H9 (cell line): Measurements from ENCODE around the gene SRGAP3. TPM values are rescaled to one million over a fixed set of nuclear protein-coding genes. Genes with fewer than 3 reads are reported as not detected.

Source experiments
- DNase-seq: peaks from one replicate; pipeline ENCODE4 v3.0.0-alpha.2; 2017
- H2AFZ ChIP-seq: one replicate; pipeline ENCODE4 v1.6.1; 2013; ENCODE audit warnings: mild to moderate bottlenecking, low read length, control low read depth, moderate library complexity
- H2AK5ac ChIP-seq: 2 replicates; pipeline ENCODE4 v1.6.1; 2013; ENCODE audit warnings: low read length, control low read depth, mixed read lengths; ENCODE audit not compliant: insufficient read length
- H2BK120ac ChIP-seq: one replicate; pipeline ENCODE4 v1.6.1; 2013; ENCODE audit warnings: low read depth, mild to moderate bottlenecking, low read length, control low read depth, inconsistent platforms; ENCODE audit not compliant: poor library complexity, severe bottlenecking
- H2BK12ac ChIP-seq: 2 replicates; pipeline ENCODE4 v1.6.1; 2013; ENCODE audit warnings: low read length, control low read depth, mixed read lengths, low read depth; ENCODE audit not compliant: insufficient read length
- H2BK15ac ChIP-seq: 2 replicates; pipeline ENCODE4 v1.6.1; 2013; ENCODE audit warnings: low read depth, low read length, control low read depth
- H2BK20ac ChIP-seq: one replicate; pipeline ENCODE4 v1.6.1; 2013; ENCODE audit warnings: low read depth, mild to moderate bottlenecking, low read length, control low read depth, inconsistent platforms; ENCODE audit not compliant: poor library complexity, severe bottlenecking
- H2BK5ac ChIP-seq: 2 replicates; pipeline ENCODE4 v1.6.1; 2013; ENCODE audit warnings: low read length, control low read depth, mixed read lengths; ENCODE audit not compliant: insufficient read length
- H3K14ac ChIP-seq: 2 replicates; pipeline ENCODE4 v1.6.1; 2013; ENCODE audit warnings: low read length, control low read depth; ENCODE audit not compliant: insufficient read depth
- H3K18ac ChIP-seq: 2 replicates; pipeline ENCODE4 v1.6.1; 2013; ENCODE audit warnings: low read depth, mild to moderate bottlenecking, mixed read lengths, low read length, control low read depth; ENCODE audit not compliant: insufficient read length
- H3K23ac ChIP-seq: 2 replicates; pipeline ENCODE4 v1.6.1; 2013; ENCODE audit warnings: low read length, control low read depth, mixed read lengths, low read depth; ENCODE audit not compliant: insufficient read length
- H3K23me2 ChIP-seq: 2 replicates; pipeline ENCODE4 v1.6.1; 2013; ENCODE audit warnings: low read depth, mild to moderate bottlenecking, mixed read lengths, low read length, control low read depth; ENCODE audit not compliant: insufficient read length, poor library complexity, severe bottlenecking
- H3K27ac ChIP-seq: 2 replicates; pipeline ENCODE4 v1.5.1; 2013; ENCODE audit warnings: low read length, control low read depth, mixed read lengths, low read depth; ENCODE audit not compliant: insufficient read length
- H3K27me3 ChIP-seq: 2 replicates; pipeline ENCODE4 v1.6.1; 2013; ENCODE audit warnings: low read length, control low read depth, inconsistent platforms; ENCODE audit not compliant: insufficient read depth
- H3K4ac ChIP-seq: 2 replicates; pipeline ENCODE4 v1.6.1; 2013; ENCODE audit warnings: low read depth, mild to moderate bottlenecking, control low read depth, inconsistent platforms, low read length, moderate library complexity
- H3K4me1 ChIP-seq: 2 replicates; pipeline ENCODE4 v1.6.1; 2013; ENCODE audit warnings: low read length, control low read depth, inconsistent platforms; ENCODE audit not compliant: insufficient read depth
- H3K4me2 ChIP-seq: 2 replicates; pipeline ENCODE4 v1.6.1; 2013; ENCODE audit warnings: low read length, control low read depth, mixed read lengths; ENCODE audit not compliant: insufficient read length, insufficient read depth
- H3K56ac ChIP-seq: 2 replicates; pipeline ENCODE4 v1.6.1; 2013; ENCODE audit warnings: low read depth, mild to moderate bottlenecking, mixed read lengths, low read length, control low read depth; ENCODE audit not compliant: insufficient read length
- H3K79me1 ChIP-seq: 2 replicates; pipeline ENCODE4 v1.6.1; 2013; ENCODE audit warnings: low read depth, mild to moderate bottlenecking, moderate library complexity, low read length, control low read depth, inconsistent platforms; ENCODE audit not compliant: insufficient read depth, poor library complexity, severe bottlenecking
- H3K79me2 ChIP-seq: 2 replicates; pipeline ENCODE4 v1.6.1; 2013; ENCODE audit warnings: low read length, control low read depth, inconsistent platforms; ENCODE audit not compliant: insufficient read depth
- H3K9ac ChIP-seq: 2 replicates; pipeline ENCODE4 v1.6.1; 2013; ENCODE audit warnings: low read length, control low read depth, mixed read lengths; ENCODE audit not compliant: insufficient read length; ENCODE audit errors: extremely low read depth
- H3K9me3 ChIP-seq: one replicate; pipeline ENCODE4 v1.6.1; 2013; ENCODE audit warnings: low read depth, low read length, inconsistent platforms; ENCODE audit not compliant: control insufficient read depth
- H3T11ph ChIP-seq: one replicate; pipeline ENCODE4 v1.6.1; 2013; ENCODE audit warnings: mild to moderate bottlenecking, low read length, control low read depth, inconsistent platforms
- H4K20me1 ChIP-seq: one replicate; pipeline ENCODE4 v1.6.1; 2013; ENCODE audit not compliant: control insufficient read depth, insufficient read length, insufficient read depth
- H4K5ac ChIP-seq: 2 replicates; pipeline ENCODE4 v1.6.1; 2013; ENCODE audit warnings: low read depth, mild to moderate bottlenecking, mixed read lengths, low read length, control low read depth; ENCODE audit not compliant: insufficient read length
- H4K8ac ChIP-seq: replicated peaks from 2 replicates; pipeline ENCODE4 v1.6.1; 2013; ENCODE audit warnings: low read length, control low read depth, mixed read lengths, low read depth; ENCODE audit not compliant: insufficient read length
- H4K91ac ChIP-seq: 2 replicates; pipeline ENCODE4 v1.6.1; 2013; ENCODE audit warnings: low read depth, mild to moderate bottlenecking, moderate library complexity, mixed read lengths, low read length, control low read depth; ENCODE audit not compliant: insufficient read length
- H3K27ac Mint-ChIP-seq, 3 experiments: 2 replicates in 2 of 3; 3 replicates in 1 of 3; pipeline ENCODE4 v1.8.0; 2020 to 2021; ENCODE audit warnings: mixed read lengths in 3 of 3, mild to moderate bottlenecking in 1 of 3, moderate library complexity in 1 of 3
- H3K27me3 Mint-ChIP-seq: 2 replicates; pipeline ENCODE4 v1.8.0; 2021; ENCODE audit warnings: low read depth, mild to moderate bottlenecking, moderate library complexity, mixed read lengths
- H3K36me3 Mint-ChIP-seq, 3 experiments: 2 replicates in 2 of 3; 3 replicates in 1 of 3; pipeline ENCODE4 v1.8.0; 2020 to 2021; ENCODE audit warnings: low read depth in 3 of 3, mixed read lengths in 3 of 3; ENCODE audit not compliant: insufficient read depth in 1 of 3
- H3K4me1 Mint-ChIP-seq, 2 experiments: 2 replicates each; pipeline ENCODE4 v1.8.0; 2020; ENCODE audit warnings: mixed read lengths in 2 of 2
- H3K4me3 Mint-ChIP-seq, 2 experiments: 2 replicates in 1 of 2; 3 replicates in 1 of 2; pipeline ENCODE4 v1.8.0; 2020 to 2021; ENCODE audit warnings: mild to moderate bottlenecking in 2 of 2, mixed read lengths in 2 of 2, moderate library complexity in 1 of 2
- H3K9me3 Mint-ChIP-seq, 2 experiments: 2 replicates in 1 of 2; 3 replicates in 1 of 2; pipeline ENCODE4 v1.8.0; 2020; ENCODE audit warnings: mild to moderate bottlenecking in 2 of 2, mixed read lengths in 2 of 2, moderate library complexity in 1 of 2
- CTCF ChIP-seq: fragments of 200-600 bp; sonication (generic); conservative IDR thresholded peaks from 3 replicates; pipeline ENCODE4 v1.8.0; 2021; ENCODE audit warnings: antibody characterized with exemption, mild to moderate bottlenecking
- WGBS: extraction: QIAGEN DNeasy Blood & Tissue Kit; methylation state at CpG from one replicate; pipeline ENCODE4 v1.1.7; 2013; ENCODE audit warnings: missing lambda C conversion rate, low lambda C conversion rate, mixed read lengths; ENCODE audit not compliant: insufficient read length; ENCODE audit errors: extremely low coverage; 5-methylcytosine and 5-hydroxymethylcytosine counted together
- total RNA-seq: library from RNA; stranded (reverse); gene quantifications from 2 replicates; pipeline ENCODE4 v1.2.1, GENCODE V29; 2021

SRGAP3 gene
- total RNA-seq, 1 experiment from 2014 or later = 3.4 TPM

GRCh38 chr3:9168241-9168741 lies 81.2 kb downstream of the SRGAP3 start:
- Histone ChIP-seq H3K9ac (no peak overlapping the region), H3K23me2 (no peaks in the 10 kb centered on the region), H2BK120ac (no peak overlapping the region), H2AFZ (no peak overlapping the region), H3K4me2 (no peak overlapping the region), H4K8ac (no peak overlapping the region), H3K4me1 (peaks cover 7% of the 10 kb centered on the region; the same call in 1 of the 2 replicates), H2AK5ac (no peak overlapping the region), H3T11ph (no peak overlapping the region), H3K18ac (no peak overlapping the region), H4K5ac (no peak overlapping the region), H3K4ac (no peak overlapping the region), H3K27me3 (no peaks in the 10 kb centered on the region), H3K14ac (no peak overlapping the region; the same call in none of the 2 replicates), H2BK20ac (no peak overlapping the region), H2BK12ac (no peak overlapping the region), H4K91ac (no peak overlapping the region), H3K79me2 (no peaks in the 10 kb centered on the region), H3K9me3 (no peaks in the 10 kb centered on the region), H2BK5ac (no peak overlapping the region), H4K20me1 (no peaks in the 10 kb centered on the region), H3K23ac (no peak overlapping the region), H3K27ac (no peak overlapping the region), H2BK15ac (no peak overlapping the region), H3K56ac (no peak overlapping the region), H3K79me1 (no peaks in the 10 kb centered on the region)
- no CpG with 5 or more reads among the region's 8 CpGs for WGBS
- Mint-ChIP-seq H3K27me3 (no peaks in the 10 kb centered on the region; the same call in 1 of the 2 replicates), H3K4me3 (no peak overlapping the region), H3K4me1 (peaks cover 0 to 9% of the 10 kb centered on the region in 2 experiments; a peak in 3 of 4 replicates), H3K36me3 (no peaks in the 10 kb centered on the region), H3K27ac (no peak overlapping the region), H3K9me3 (no peaks in the 10 kb centered on the region)
- no peak for TF ChIP-seq CTCF
- DNase-seq = peak; percentile 59
